ENCODE data around the gene GCFC2.
"Not testable (repeated sequence)": the region's sequence is repeated elsewhere in the genome, so short reads cannot be mapped to it uniquely, and the experiment has no call there.

GCFC2 gene

GRCh38 chr2:75710577-75711253 lies at the start of gene GCFC2:
TSS of gene GCFC2 (minus strand) at chr2:75710915. CDS start at chr2:75710855, 60 bp downstream.
- FAIRE-seq, result no peak

- no peak for FAIRE-seq
These were observed 42.1 kb upstream of the GCFC2 start for GRCh38 chr2:75752828-75753227.

- FAIRE-seq, result no peak
These were observed 41.2 kb upstream of the GCFC2 start for GRCh38 chr2:75751824-75752468.

- no peak for FAIRE-seq
These were observed 40.6 kb upstream of the GCFC2 start for GRCh38 chr2:75751360-75751759.

- FAIRE-seq, result no peak
These were observed 27.2 kb upstream of the GCFC2 start for GRCh38 chr2:75737961-75738360.

- no peak for FAIRE-seq
These were observed 25.6 kb upstream of the GCFC2 start for GRCh38 chr2:75736276-75736675.

GRCh38 chr2:75729861-75730260 lies 19.1 kb upstream of the GCFC2 start:
- no peak for FAIRE-seq

GRCh38 chr2:75728614-75729419 lies 18.1 kb upstream of the GCFC2 start:
- no peak for FAIRE-seq

- FAIRE-seq, result no peak
These were observed 12.0 kb upstream of the GCFC2 start for GRCh38 chr2:75722687-75723086.

GRCh38 chr2:75720525-75720924 lies 9.8 kb upstream of the GCFC2 start:
- FAIRE-seq, result no peak

- no peak for FAIRE-seq
These were observed 8.9 kb upstream of the GCFC2 start for GRCh38 chr2:75719616-75720015.

GRCh38 chr2:75716406-75716805 lies 5.7 kb upstream of the GCFC2 start:
- no peak for FAIRE-seq

GRCh38 chr2:75711590-75711989 lies 875 bp upstream of the GCFC2 start:
- FAIRE-seq, result not testable (repeated sequence)

GRCh38 chr2:75710220-75710576 lies 517 bp downstream of the GCFC2 start:
- FAIRE-seq, result no peak

- no peak for FAIRE-seq
These were observed 1.4 kb downstream of the GCFC2 start for GRCh38 chr2:75709297-75709696.

- no peak for FAIRE-seq
These were observed 2.8 kb downstream of the GCFC2 start for GRCh38 chr2:75707901-75708300.

- FAIRE-seq, result no peak
These were observed 4.8 kb downstream of the GCFC2 start for GRCh38 chr2:75705921-75706320.

- FAIRE-seq, result no peak
These were observed 7.0 kb downstream of the GCFC2 start for GRCh38 chr2:75703589-75704287.

GRCh38 chr2:75702593-75702992 lies 8.1 kb downstream of the GCFC2 start:
- no peak for FAIRE-seq

- no peak for FAIRE-seq
These were observed 11.8 kb downstream of the GCFC2 start for GRCh38 chr2:75698918-75699317.

- no peak for FAIRE-seq
These were observed 22.5 kb downstream of the GCFC2 start for GRCh38 chr2:75688196-75688595.

- not testable (repeated sequence) for FAIRE-seq
These were observed 27.3 kb downstream of the GCFC2 start for GRCh38 chr2:75683430-75683829.

GRCh38 chr2:75680402-75680801 lies 30.3 kb downstream of the GCFC2 start:
- no peak for FAIRE-seq

Measured in endometrium (tissue), 2 donors.